OCI-M2 (cell line): Measurements from ENCODE around the gene SRP54.
A peak's percentile ranks its signal among the peaks of the same experiment; 100 is the strongest.
"Not testable (repeated sequence)": the region's sequence is repeated elsewhere in the genome, so short reads cannot be mapped to it uniquely, and the experiment has no call there.

Source experiments
- DNase-seq: peaks from one replicate; lab custom pipeline; 2025; ENCODE audit not compliant: unreplicated experiment; lab: John Stamatoyannopoulos, UW

The SRP54 gene

GRCh38 chr14:35046048-35046750 lies 63.4 kb downstream of the SRP54 start, which contains the start of gene FAM177A1:
TSS of gene FAM177A1 (plus strand) at chr14:35046272. CDS start at chr14:35046464, 192 bp downstream.
- DNase-seq: peak; percentile 64

GRCh38 chr14:35046751-35047536 lies 64.2 kb downstream of the SRP54 start:
- DNase-seq: peak; percentile 64

GRCh38 chr14:35047976-35048513 lies 65.3 kb downstream of the SRP54 start:
- no peak for DNase-seq

GRCh38 chr14:35050652-35051051 lies 67.9 kb downstream of the SRP54 start:
- DNase-seq: no peak

- DNase-seq: no peak
These were observed 69.0 kb downstream of the SRP54 start for GRCh38 chr14:35051796-35052195.

- no peak for DNase-seq
These were observed 69.8 kb downstream of the SRP54 start for GRCh38 chr14:35052637-35053036.

- not testable (repeated sequence) for DNase-seq
These were observed 78.5 kb downstream of the SRP54 start for GRCh38 chr14:35061113-35061791.

GRCh38 chr14:35065731-35066130 lies 82.9 kb downstream of the SRP54 start:
- DNase-seq: not testable (repeated sequence)

GRCh38 chr14:35068238-35069012 lies 85.6 kb downstream of the SRP54 start:
- DNase-seq: no peak

GRCh38 chr14:35072226-35072625 lies 89.4 kb downstream of the SRP54 start:
- no peak for DNase-seq

- no peak for DNase-seq
These were observed 90.7 kb downstream of the SRP54 start for GRCh38 chr14:35073486-35073885.

GRCh38 chr14:35078082-35078481 lies 95.3 kb downstream of the SRP54 start:
- DNase-seq: no peak
